ENCODE measurements around the gene CACNA1G. TPM values are rescaled to one million over a fixed set of nuclear protein-coding genes. Genes with fewer than 3 reads are reported as not detected.

Gene CACNA1G
- total RNA-seq, 1 donor from 2014 or later, result 0.27 TPM

DNA sequence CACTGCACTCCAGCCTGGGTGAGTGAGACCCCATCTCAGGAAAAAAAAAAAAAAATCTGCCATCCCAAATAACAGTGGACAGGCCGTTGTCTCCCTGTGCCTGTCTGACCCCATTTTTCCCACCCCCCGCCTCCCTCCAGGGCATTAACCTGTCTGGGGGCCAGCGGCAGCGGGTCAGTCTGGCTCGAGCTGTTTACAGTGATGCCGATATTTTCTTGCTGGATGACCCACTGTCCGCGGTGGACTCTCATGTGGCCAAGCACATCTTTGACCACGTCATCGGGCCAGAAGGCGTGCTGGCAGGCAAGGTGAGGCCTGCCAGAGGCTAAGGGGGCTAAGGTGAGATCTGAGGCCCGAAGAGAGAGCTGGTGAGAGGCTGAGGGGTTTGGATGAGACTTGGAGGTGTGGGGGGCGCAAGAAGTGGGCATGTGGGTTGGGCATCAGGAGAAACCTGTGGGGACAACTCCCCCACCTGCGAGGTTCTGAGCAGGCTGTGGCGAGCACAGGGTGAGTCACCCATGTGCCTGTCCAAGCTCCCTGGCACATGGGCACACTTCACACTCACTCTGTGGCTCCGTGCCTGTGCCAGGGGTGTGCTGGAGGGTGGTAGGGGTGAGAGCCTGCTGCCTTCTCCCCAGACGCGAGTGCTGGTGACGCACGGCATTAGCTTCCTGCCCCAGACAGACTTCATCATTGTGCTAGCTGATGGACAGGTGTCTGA is 112.5 kb downstream of the CACNA1G start:
- Histone ChIP-seq H4K20me1 (ENCODE audit: insufficient read depth, low read length) (no peaks in the 10 kb centered on the region), H2AFZ (ENCODE audit: low read depth, low read length) (no peak overlapping the region), H3K4me1 (ENCODE audit: insufficient read depth, low read length) (peaks cover 9% of the 10 kb centered on the region), H3K36me3 (ENCODE audit: insufficient read depth, low read length) (no peaks in the 10 kb centered on the region), H3K79me2 (ENCODE audit: insufficient read depth, low read length) (no peaks in the 10 kb centered on the region), H3K4me3 (ENCODE audit: insufficient read depth, low read depth, low read length) (no peak overlapping the region), H3K27ac (ENCODE audit: low read depth, low read length) (no peak overlapping the region), H3K9ac (ENCODE audit: low read length) (no peak overlapping the region), H3K27me3 (ENCODE audit: insufficient read depth, low read length) (no peaks in the 10 kb centered on the region), H3K4me2 (ENCODE audit: low read length) (no peak overlapping the region), H3K9me3 (ENCODE audit: insufficient read depth, low read depth, low read length) (no peaks in the 10 kb centered on the region)
- Mint-ChIP-seq H3K27me3 (ENCODE audit: low read depth, unreplicated experiment) (peaks cover 20% of the 10 kb centered on the region), H3K9me3 (ENCODE audit: unreplicated experiment) (no peaks in the 10 kb centered on the region), H3K4me1 (ENCODE audit: low read depth, unreplicated experiment) (peaks cover 10% of the 10 kb centered on the region), H3K36me3 (ENCODE audit: low read depth, unreplicated experiment) (no peaks in the 10 kb centered on the region), H3K27ac (ENCODE audit: unreplicated experiment) (no peak overlapping the region), H3K4me3 (ENCODE audit: unreplicated experiment) (no peak overlapping the region)
- no peak for FAIRE-seq
- no peak for DNase-seq (ENCODE audit: low read depth)
- TF ChIP-seq, protein P1, sequence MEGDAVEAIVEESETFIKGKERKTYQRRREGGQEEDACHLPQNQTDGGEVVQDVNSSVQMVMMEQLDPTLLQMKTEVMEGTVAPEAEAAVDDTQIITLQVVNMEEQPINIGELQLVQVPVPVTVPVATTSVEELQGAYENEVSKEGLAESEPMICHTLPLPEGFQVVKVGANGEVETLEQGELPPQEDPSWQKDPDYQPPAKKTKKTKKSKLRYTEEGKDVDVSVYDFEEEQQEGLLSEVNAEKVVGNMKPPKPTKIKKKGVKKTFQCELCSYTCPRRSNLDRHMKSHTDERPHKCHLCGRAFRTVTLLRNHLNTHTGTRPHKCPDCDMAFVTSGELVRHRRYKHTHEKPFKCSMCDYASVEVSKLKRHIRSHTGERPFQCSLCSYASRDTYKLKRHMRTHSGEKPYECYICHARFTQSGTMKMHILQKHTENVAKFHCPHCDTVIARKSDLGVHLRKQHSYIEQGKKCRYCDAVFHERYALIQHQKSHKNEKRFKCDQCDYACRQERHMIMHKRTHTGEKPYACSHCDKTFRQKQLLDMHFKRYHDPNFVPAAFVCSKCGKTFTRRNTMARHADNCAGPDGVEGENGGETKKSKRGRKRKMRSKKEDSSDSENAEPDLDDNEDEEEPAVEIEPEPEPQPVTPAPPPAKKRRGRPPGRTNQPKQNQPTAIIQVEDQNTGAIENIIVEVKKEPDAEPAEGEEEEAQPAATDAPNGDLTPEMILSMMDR (IDR thresholded peaks at IDR 0.05; ENCODE audit: insufficient read depth, low read depth, low read length), result no peak
- TF ChIP-seq EZH2 (IDR thresholded peaks at IDR 0.05; ENCODE audit: insufficient read depth, low read length), result no peak

DNA sequence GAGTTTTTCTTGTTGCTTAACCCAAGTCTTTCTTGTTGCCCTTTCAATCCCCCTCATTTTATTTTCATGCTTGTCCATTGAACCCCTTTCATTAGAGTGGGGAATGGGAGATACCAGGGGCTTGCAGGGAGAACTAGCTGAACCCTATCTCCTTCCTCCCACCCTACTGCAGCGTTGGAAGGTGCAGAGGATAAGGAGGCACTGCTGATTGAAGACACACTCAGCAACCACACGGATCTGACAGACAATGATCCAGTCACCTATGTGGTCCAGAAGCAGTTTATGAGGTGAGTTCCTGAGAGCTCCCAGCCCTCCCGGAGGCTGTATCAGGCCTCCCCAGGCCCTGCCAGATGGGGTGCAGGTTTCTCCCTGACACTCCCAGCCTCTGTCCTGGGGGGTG is 114.7 kb downstream of the CACNA1G start:
- Histone ChIP-seq H3K27ac (ENCODE audit: low read depth, low read length) (no peak overlapping the region), H4K20me1 (ENCODE audit: insufficient read depth, low read length) (no peaks in the 10 kb centered on the region), H3K27me3 (ENCODE audit: insufficient read depth, low read length) (no peaks in the 10 kb centered on the region), H3K4me1 (ENCODE audit: insufficient read depth, low read length) (no peaks in the 10 kb centered on the region), H3K4me3 (ENCODE audit: insufficient read depth, low read depth, low read length) (no peak overlapping the region), H3K9me3 (ENCODE audit: insufficient read depth, low read depth, low read length) (no peaks in the 10 kb centered on the region), H3K79me2 (ENCODE audit: insufficient read depth, low read length) (no peaks in the 10 kb centered on the region), H3K36me3 (ENCODE audit: insufficient read depth, low read length) (no peaks in the 10 kb centered on the region), H3K4me2 (ENCODE audit: low read length) (no peak overlapping the region), H3K9ac (ENCODE audit: low read length) (no peak overlapping the region), H2AFZ (ENCODE audit: low read depth, low read length) (no peak overlapping the region)
- no peaks in the 10 kb centered on the region for H3K36me3 Mint-ChIP-seq (ENCODE audit: low read depth, unreplicated experiment)
- H3K27ac Mint-ChIP-seq (ENCODE audit: unreplicated experiment), result no peak overlapping the region
- DNase-seq (ENCODE audit: low read depth), result no peak
- no peak overlapping the region for H3K4me3 Mint-ChIP-seq (ENCODE audit: unreplicated experiment)
- no peaks in the 10 kb centered on the region for H3K9me3 Mint-ChIP-seq (ENCODE audit: unreplicated experiment)
- H3K27me3 Mint-ChIP-seq (ENCODE audit: low read depth, unreplicated experiment), result peaks cover 36% of the 10 kb centered on the region
- peaks cover 3% of the 10 kb centered on the region for H3K4me1 Mint-ChIP-seq (ENCODE audit: low read depth, unreplicated experiment)
- FAIRE-seq, result no peak
- TF ChIP-seq, protein P1 (IDR thresholded peaks at IDR 0.05; ENCODE audit: insufficient read depth, low read depth, low read length), result no peak
- no peak for TF ChIP-seq EZH2 (IDR thresholded peaks at IDR 0.05; ENCODE audit: insufficient read depth, low read length)

DNA sequence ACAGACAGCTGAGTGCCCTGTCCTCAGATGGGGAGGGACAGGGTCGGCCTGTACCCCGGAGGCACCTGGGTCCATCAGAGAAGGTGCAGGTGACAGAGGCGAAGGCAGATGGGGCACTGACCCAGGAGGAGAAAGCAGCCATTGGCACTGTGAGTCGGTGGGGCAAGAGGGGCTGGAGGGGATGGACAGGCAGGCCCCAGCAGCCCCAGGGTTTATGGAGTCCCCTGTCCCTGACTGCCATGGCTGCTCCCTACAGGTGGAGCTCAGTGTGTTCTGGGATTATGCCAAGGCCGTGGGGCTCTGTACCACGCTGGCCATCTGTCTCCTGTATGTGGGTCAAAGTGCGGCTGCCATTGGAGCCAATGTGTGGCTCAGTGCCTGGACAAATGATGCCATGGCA is 115.1 kb downstream of the CACNA1G start:
- H3K4me3 ChIP-seq (ENCODE audit: insufficient read depth, low read depth, low read length), result no peak overlapping the region
- H3K9me3 Mint-ChIP-seq (ENCODE audit: unreplicated experiment), result no peaks in the 10 kb centered on the region
- no peaks in the 10 kb centered on the region for H3K9me3 ChIP-seq (ENCODE audit: insufficient read depth, low read depth, low read length)
- no peaks in the 10 kb centered on the region for H3K79me2 ChIP-seq (ENCODE audit: insufficient read depth, low read length)
- no peak overlapping the region for H3K4me2 ChIP-seq (ENCODE audit: low read length)
- H3K27me3 Mint-ChIP-seq (ENCODE audit: low read depth, unreplicated experiment), result peaks cover 39% of the 10 kb centered on the region
- no peaks in the 10 kb centered on the region for H4K20me1 ChIP-seq (ENCODE audit: insufficient read depth, low read length)
- FAIRE-seq (no peak), DNase-seq (ENCODE audit: low read depth) (no peak)
- no peaks in the 10 kb centered on the region for H3K4me1 ChIP-seq (ENCODE audit: insufficient read depth, low read length)
- TF ChIP-seq EZH2 (IDR thresholded peaks at IDR 0.05; ENCODE audit: insufficient read depth, low read length), result no peak
- TF ChIP-seq, protein P1 (IDR thresholded peaks at IDR 0.05; ENCODE audit: insufficient read depth, low read depth, low read length), result no peak
- H3K4me3 Mint-ChIP-seq (ENCODE audit: unreplicated experiment), result no peak overlapping the region
- no peak overlapping the region for H3K27ac Mint-ChIP-seq (ENCODE audit: unreplicated experiment)
- no peaks in the 10 kb centered on the region for H3K36me3 ChIP-seq (ENCODE audit: insufficient read depth, low read length)
- H2AFZ ChIP-seq (ENCODE audit: low read depth, low read length), result no peak overlapping the region
- peaks cover 3% of the 10 kb centered on the region for H3K4me1 Mint-ChIP-seq (ENCODE audit: low read depth, unreplicated experiment)
- no peak overlapping the region for H3K27ac ChIP-seq (ENCODE audit: low read depth, low read length)
- H3K27me3 ChIP-seq (ENCODE audit: insufficient read depth, low read length), result no peaks in the 10 kb centered on the region
- no peaks in the 10 kb centered on the region for H3K36me3 Mint-ChIP-seq (ENCODE audit: low read depth, unreplicated experiment)
- H3K9ac ChIP-seq (ENCODE audit: low read length), result no peak overlapping the region
